ENCODE results near the gene MBOAT1. TPM values are rescaled to one million over a fixed set of nuclear protein-coding genes. Genes with fewer than 3 reads are reported as not detected.
A peak's percentile ranks its signal among the peaks of the same experiment; 100 is the strongest.

Gene MBOAT1
- total RNA-seq, 2 experiments from 2014 or later, result 30.6 to 33.0 TPM

GRCh38 chr6:20070047-20070446 is 142.2 kb downstream of the MBOAT1 start:
- no peaks in the 10 kb centered on the region for H3K4me1 Mint-ChIP-seq
- H3K4me3 Mint-ChIP-seq, result no peak overlapping the region
- peaks cover 4% of the 10 kb centered on the region for H3K27me3 Mint-ChIP-seq
- CTCF ChIA-PET, result interaction anchor here (1.9 kb wide), 1 partner anchor 10 kb away, joined by 5 read pairs; no protein-coding TSS in a partner anchor
- H3K9me3 Mint-ChIP-seq, result no peaks in the 10 kb centered on the region
- POLR2A ChIA-PET, result no interaction called here
- H3K27ac Mint-ChIP-seq, result no peak overlapping the region
- no peaks in the 10 kb centered on the region for H3K36me3 Mint-ChIP-seq (ENCODE audit: low read depth)
- DNase-seq, result no peak

DNA sequence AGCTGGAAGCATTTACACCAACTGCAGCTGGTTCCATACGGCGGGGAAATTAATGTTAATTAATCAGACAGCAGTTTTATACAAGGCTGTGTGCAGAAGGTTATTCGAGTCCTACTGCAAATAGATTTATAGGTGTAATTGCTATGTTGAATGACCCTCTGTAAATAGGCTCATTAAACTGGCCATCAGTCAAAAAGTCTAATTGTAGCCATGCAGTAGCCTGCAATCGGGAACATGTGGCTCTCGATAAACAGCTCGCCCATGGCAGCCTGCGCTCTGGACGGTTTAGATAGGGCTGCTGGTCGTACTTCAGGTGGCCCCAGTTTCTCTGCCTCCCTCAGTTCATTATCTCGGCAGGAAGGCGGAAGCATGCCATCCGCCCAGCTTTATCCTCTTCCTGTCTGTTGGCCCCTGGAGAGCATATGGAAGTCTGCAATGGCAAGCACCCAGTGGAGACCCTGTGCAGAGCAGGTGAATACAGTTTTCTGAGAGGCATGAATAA is 143.2 kb downstream of the MBOAT1 start:
- ChIA-PET CTCF (interaction anchor here (1.9 kb wide), 1 partner anchor 9 kb away, joined by 5 read pairs; no protein-coding TSS in a partner anchor), POLR2A (no interaction called here)
- Mint-ChIP-seq H3K36me3 (ENCODE audit: low read depth) (no peaks in the 10 kb centered on the region), H3K27ac (no peak overlapping the region), H3K27me3 (peaks cover 4% of the 10 kb centered on the region), H3K9me3 (no peaks in the 10 kb centered on the region), H3K4me1 (no peaks in the 10 kb centered on the region), H3K4me3 (no peak overlapping the region)
- DNase-seq, result no peak

DNA sequence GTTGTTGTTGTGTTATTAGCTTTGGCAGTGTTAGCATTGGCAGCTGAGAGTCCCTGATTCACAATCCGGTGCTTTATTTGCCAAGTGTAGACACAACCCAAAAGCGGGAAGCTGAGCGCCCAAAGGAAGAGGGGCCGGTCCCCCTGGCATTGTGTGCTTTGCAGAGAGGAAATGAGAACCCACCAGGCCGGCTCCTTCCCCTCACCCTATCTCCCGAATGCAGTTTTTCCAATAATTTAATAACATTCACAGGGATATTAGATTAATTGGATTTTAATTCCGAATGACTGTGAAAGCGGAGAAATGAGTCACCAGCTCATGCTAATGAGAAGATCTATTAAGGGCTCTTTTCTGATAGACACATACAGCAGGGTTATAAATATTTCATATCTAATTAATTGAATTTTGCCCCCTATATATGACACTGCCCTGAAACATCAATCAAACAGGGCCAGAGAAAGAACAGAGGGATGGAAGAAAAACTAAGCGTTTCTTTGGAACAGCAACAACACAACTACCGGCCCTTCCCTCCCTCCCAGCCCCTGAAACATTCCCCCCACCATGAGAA is 143.8 kb downstream of the MBOAT1 start:
- Mint-ChIP-seq H3K27me3 (peaks cover 4% of the 10 kb centered on the region), H3K4me1 (no peaks in the 10 kb centered on the region), H3K9me3 (no peaks in the 10 kb centered on the region), H3K27ac (no peak overlapping the region), H3K4me3 (no peak overlapping the region), H3K36me3 (ENCODE audit: low read depth) (no peaks in the 10 kb centered on the region)
- ChIA-PET CTCF (no interaction called here), POLR2A (no interaction called here)
- no peak for DNase-seq

DNA sequence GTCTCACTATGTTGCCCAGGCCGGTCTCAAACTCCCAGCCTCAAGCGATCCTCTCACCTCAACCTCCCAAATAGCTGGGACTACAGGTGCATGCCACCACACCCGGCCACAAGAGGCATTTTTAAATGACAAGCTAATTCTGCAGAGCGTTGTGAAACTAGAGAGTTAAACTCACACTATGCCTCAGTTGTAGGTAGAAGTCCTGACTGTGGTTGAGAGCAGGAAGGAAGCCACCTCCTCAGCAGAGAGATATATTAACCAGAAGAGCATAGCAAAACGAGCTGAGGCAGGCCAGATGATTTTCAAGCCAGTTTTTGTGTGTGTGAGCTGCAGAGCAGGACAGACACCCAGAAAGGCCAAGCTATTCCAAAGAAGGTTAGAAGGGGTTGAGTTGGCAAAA is 150.3 kb downstream of the MBOAT1 start:
- Mint-ChIP-seq H3K27ac (peak overlapping the region; percentile 2), H3K4me1 (peaks cover 16% of the 10 kb centered on the region), H3K27me3 (no peaks in the 10 kb centered on the region), H3K9me3 (no peaks in the 10 kb centered on the region), H3K36me3 (ENCODE audit: low read depth) (no peaks in the 10 kb centered on the region), H3K4me3 (no peak overlapping the region)
- ChIA-PET CTCF (interaction anchor here (1.0 kb wide), 1 partner anchor 30 kb away, joined by 3 read pairs; no protein-coding TSS in a partner anchor), POLR2A (interaction anchor here (0.6 kb wide), 1 partner anchor 17 kb away, joined by 3 read pairs; no protein-coding TSS in a partner anchor)
- no peak for DNase-seq

- Mint-ChIP-seq H3K4me1 (peaks cover 16% of the 10 kb centered on the region), H3K27ac (no peak overlapping the region), H3K36me3 (ENCODE audit: low read depth) (no peaks in the 10 kb centered on the region), H3K9me3 (no peaks in the 10 kb centered on the region), H3K4me3 (no peak overlapping the region), H3K27me3 (no peaks in the 10 kb centered on the region)
- POLR2A ChIA-PET, result no interaction called here
- CTCF ChIA-PET, result interaction anchor here (1.1 kb wide), 1 partner anchor 10 kb away, joined by 5 read pairs; no protein-coding TSS in a partner anchor
- DNase-seq, result no peak
Observed at GRCh38 chr6:20060252-20060651, 152.0 kb downstream of the MBOAT1 start.

DNA sequence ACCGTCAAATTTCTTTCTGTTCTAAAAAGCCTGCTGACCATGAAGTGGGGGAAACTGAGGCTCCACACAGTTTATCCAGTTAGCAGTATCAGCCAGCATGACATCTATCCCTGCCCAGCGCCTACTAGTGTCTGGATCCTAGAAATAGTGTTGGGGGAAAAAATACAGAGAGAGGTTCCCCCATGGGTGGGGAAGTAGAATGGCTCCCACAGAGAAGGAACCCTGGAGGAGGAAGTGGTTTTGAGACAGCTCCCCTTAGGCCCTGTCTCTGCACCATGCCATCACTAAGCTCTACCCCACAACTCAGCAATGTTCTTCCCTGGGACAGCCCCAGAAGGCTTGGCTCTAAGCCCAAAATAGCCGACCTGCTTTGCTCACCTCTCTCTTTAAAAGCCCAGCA is 153.4 kb downstream of the MBOAT1 start:
- H3K27me3 Mint-ChIP-seq, result no peaks in the 10 kb centered on the region
- H3K4me1 Mint-ChIP-seq, result peaks cover 16% of the 10 kb centered on the region
- CTCF ChIA-PET, result interaction anchor here (0.6 kb wide), 1 partner anchor 780 kb away, joined by 4 read pairs; no protein-coding TSS in a partner anchor
- H3K27ac Mint-ChIP-seq, result no peak overlapping the region
- H3K36me3 Mint-ChIP-seq (ENCODE audit: low read depth), result no peaks in the 10 kb centered on the region
- no peak overlapping the region for H3K4me3 Mint-ChIP-seq
- POLR2A ChIA-PET, result interaction anchor here (0.6 kb wide), 1 partner anchor 329 kb away, joined by 3 read pairs; no protein-coding TSS in a partner anchor
- H3K9me3 Mint-ChIP-seq, result no peaks in the 10 kb centered on the region
- DNase-seq, result no peak

- H3K27ac Mint-ChIP-seq, result no peak overlapping the region
- CTCF ChIA-PET, result no interaction called here
- POLR2A ChIA-PET, result no interaction called here
Observed at GRCh38 chr6:20058121-20058905, 154.0 kb downstream of the MBOAT1 start.

GRCh38 chr6:20056350-20056992 is 155.8 kb downstream of the MBOAT1 start:
- Mint-ChIP-seq H3K36me3 (ENCODE audit: low read depth) (no peaks in the 10 kb centered on the region), H3K27ac (no peak overlapping the region), H3K4me1 (peaks cover 6% of the 10 kb centered on the region), H3K4me3 (no peak overlapping the region), H3K9me3 (no peaks in the 10 kb centered on the region), H3K27me3 (no peaks in the 10 kb centered on the region)
- POLR2A ChIA-PET, result no interaction called here
- CTCF ChIA-PET, result no interaction called here
- DNase-seq, result no peak

More at GRCh38 chr6:20058121-20058905, 154.0 kb downstream of the MBOAT1 start:
- Mint-ChIP-seq H3K4me1 (peaks cover 16% of the 10 kb centered on the region), H3K9me3 (no peaks in the 10 kb centered on the region), H3K4me3 (no peak overlapping the region), H3K36me3 (ENCODE audit: low read depth) (no peaks in the 10 kb centered on the region), H3K27me3 (no peaks in the 10 kb centered on the region)
- no peak for DNase-seq

- Mint-ChIP-seq H3K27ac (no peak overlapping the region), H3K27me3 (no peaks in the 10 kb centered on the region), H3K4me3 (no peak overlapping the region), H3K4me1 (peaks cover 6% of the 10 kb centered on the region), H3K9me3 (no peaks in the 10 kb centered on the region), H3K36me3 (ENCODE audit: low read depth) (no peaks in the 10 kb centered on the region)
- no peak for DNase-seq
- CTCF ChIA-PET, result no interaction called here
- POLR2A ChIA-PET, result no interaction called here
Observed at GRCh38 chr6:20055916-20056315, 156.4 kb downstream of the MBOAT1 start.

Other genes starting within 250 kb of the MBOAT1 start
- 10 to 100 TPM; 30.9 to 33.9 TPM for gene E2F3, start 189.4 kb upstream of the MBOAT1 start, total RNA-seq

All from activated CD4-positive, alpha-beta T cell treated with anti-CD3 and anti-CD28 coated beads, Interleukin-2, amount 10 ng/mL, durations not matched to agents 7 days and 5 days (primary cell).